PFSK-1 (cell line): ENCODE results near the gene VAT1L.

Source experiments
- POLR2AphosphoS5 ChIP-seq: IDR thresholded peaks from 2 replicates; pipeline ENCODE4 v1.6.1; 2012; ENCODE audit warnings: low read depth, mild to moderate bottlenecking, control low read depth, low read length, moderate library complexity
- SIN3A ChIP-seq: IDR thresholded peaks from 2 replicates; pipeline ENCODE4 v1.6.1; 2012; ENCODE audit warnings: mild to moderate bottlenecking, low read length, moderate library complexity, borderline replicate concordance; ENCODE audit not compliant: insufficient read depth
- TAF1 ChIP-seq: IDR thresholded peaks from 2 replicates; pipeline ENCODE4 v1.6.1; 2012; ENCODE audit warnings: low read length, control low read depth, borderline replicate concordance; ENCODE audit not compliant: insufficient read depth
- TF ChIP-seq, protein P1 (sequence below), 2 experiments: IDR thresholded peaks; 2 replicates each; pipeline versions ENCODE4 v1.6.1 to v1.8.0; 2011 to 2012; ENCODE audit warnings: low read depth in 2 of 2, low read length in 2 of 2, control low read depth in 1 of 2, inconsistent platforms in 1 of 2, mild to moderate bottlenecking in 1 of 2, moderate library complexity in 1 of 2; ENCODE audit not compliant: insufficient read depth in 1 of 2

DNA sequence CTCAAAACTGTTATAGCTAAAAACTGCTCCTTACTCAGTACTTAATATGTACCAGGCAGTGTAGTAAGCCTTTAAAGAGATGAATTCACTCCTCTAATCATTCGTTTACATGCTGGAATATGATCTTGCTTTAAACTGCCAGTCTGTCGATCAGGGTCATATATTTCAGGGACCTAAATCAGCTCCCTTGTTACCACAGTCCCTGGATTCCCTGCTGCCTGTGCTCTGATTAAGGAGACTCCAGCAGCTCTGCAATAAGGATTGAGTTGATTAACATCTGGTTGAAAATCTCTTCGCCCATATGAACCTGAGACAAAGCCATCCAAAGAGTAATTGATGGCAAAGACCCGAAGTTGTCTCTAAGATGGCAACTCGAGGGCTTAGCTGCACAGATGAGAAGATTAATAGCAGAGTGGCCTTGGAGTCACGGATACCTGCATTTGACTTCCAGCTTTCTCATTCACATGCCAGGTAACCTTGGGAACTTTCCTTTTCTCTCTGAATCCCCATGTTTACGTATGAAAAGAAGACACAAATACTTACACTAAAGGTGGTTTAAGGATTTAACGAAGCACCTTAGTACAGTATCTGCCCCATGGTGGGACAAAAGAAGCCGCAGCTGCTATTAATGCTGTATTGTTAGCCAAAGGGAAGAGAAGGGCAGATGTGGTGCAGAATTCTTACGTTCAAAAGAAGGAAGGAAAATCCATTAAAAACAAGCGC, 68.2 kb downstream of the VAT1L start:
- TF ChIP-seq POLR2AphosphoS5 (no peak), SIN3A (no peak), TAF1 (no peak)
- TF ChIP-seq, protein P1, sequence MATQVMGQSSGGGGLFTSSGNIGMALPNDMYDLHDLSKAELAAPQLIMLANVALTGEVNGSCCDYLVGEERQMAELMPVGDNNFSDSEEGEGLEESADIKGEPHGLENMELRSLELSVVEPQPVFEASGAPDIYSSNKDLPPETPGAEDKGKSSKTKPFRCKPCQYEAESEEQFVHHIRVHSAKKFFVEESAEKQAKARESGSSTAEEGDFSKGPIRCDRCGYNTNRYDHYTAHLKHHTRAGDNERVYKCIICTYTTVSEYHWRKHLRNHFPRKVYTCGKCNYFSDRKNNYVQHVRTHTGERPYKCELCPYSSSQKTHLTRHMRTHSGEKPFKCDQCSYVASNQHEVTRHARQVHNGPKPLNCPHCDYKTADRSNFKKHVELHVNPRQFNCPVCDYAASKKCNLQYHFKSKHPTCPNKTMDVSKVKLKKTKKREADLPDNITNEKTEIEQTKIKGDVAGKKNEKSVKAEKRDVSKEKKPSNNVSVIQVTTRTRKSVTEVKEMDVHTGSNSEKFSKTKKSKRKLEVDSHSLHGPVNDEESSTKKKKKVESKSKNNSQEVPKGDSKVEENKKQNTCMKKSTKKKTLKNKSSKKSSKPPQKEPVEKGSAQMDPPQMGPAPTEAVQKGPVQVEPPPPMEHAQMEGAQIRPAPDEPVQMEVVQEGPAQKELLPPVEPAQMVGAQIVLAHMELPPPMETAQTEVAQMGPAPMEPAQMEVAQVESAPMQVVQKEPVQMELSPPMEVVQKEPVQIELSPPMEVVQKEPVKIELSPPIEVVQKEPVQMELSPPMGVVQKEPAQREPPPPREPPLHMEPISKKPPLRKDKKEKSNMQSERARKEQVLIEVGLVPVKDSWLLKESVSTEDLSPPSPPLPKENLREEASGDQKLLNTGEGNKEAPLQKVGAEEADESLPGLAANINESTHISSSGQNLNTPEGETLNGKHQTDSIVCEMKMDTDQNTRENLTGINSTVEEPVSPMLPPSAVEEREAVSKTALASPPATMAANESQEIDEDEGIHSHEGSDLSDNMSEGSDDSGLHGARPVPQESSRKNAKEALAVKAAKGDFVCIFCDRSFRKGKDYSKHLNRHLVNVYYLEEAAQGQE (IDR thresholded peaks at IDR 0.05; ENCODE audit: insufficient read depth in 1 of 2, low read depth in 2 of 2, low read length in 2 of 2), result no peak
